ENCODE data around the gene ATP8B2.
"Not testable (repeated sequence)": the region's sequence is repeated elsewhere in the genome, so short reads cannot be mapped to it uniquely, and the experiment has no call there.

DNA sequence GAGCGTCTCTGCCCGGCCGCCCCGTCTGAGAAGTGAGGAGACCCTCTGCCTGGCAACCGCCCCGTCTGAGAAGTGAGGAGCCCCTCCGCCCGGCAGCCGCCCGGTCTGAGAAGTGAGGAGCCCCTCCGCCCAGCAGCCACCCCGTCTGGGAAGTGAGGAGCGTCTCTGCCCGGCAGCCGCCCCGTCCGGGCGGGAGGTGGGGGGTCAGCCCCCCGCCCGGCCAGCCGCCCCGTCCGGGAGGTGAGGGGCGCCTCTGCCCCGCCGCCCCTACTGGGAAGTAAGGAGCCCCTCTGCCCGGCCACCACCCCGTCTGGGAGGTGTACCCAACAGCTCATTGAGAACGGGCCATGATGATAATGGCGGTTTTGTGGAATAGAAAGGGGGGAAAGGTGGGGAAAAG, 37.7 kb upstream of the ATP8B2 start:
- TF ChIP-seq, protein P1, sequence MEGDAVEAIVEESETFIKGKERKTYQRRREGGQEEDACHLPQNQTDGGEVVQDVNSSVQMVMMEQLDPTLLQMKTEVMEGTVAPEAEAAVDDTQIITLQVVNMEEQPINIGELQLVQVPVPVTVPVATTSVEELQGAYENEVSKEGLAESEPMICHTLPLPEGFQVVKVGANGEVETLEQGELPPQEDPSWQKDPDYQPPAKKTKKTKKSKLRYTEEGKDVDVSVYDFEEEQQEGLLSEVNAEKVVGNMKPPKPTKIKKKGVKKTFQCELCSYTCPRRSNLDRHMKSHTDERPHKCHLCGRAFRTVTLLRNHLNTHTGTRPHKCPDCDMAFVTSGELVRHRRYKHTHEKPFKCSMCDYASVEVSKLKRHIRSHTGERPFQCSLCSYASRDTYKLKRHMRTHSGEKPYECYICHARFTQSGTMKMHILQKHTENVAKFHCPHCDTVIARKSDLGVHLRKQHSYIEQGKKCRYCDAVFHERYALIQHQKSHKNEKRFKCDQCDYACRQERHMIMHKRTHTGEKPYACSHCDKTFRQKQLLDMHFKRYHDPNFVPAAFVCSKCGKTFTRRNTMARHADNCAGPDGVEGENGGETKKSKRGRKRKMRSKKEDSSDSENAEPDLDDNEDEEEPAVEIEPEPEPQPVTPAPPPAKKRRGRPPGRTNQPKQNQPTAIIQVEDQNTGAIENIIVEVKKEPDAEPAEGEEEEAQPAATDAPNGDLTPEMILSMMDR (IDR thresholded peaks at IDR 0.05): not testable (repeated sequence)
- TF ChIP-seq NR2C2 (CRISPR knock-in tag; IDR thresholded peaks at IDR 0.05); NFATC4 (CRISPR knock-in tag; IDR thresholded peaks at IDR 0.05); NFYB (CRISPR knock-in tag; conservative IDR thresholded peaks at IDR 0.05; ENCODE audit: low read depth): not testable (repeated sequence)
- TF ChIP-seq, protein P2, sequence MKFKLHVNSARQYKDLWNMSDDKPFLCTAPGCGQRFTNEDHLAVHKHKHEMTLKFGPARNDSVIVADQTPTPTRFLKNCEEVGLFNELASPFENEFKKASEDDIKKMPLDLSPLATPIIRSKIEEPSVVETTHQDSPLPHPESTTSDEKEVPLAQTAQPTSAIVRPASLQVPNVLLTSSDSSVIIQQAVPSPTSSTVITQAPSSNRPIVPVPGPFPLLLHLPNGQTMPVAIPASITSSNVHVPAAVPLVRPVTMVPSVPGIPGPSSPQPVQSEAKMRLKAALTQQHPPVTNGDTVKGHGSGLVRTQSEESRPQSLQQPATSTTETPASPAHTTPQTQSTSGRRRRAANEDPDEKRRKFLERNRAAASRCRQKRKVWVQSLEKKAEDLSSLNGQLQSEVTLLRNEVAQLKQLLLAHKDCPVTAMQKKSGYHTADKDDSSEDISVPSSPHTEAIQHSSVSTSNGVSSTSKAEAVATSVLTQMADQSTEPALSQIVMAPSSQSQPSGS (CRISPR knock-in tag; IDR thresholded peaks at IDR 0.05; ENCODE audit: borderline replicate concordance, low read depth): not testable (repeated sequence)

Data from WTC11 (cell line).